GM12878 (cell line): Measurements from ENCODE around the gene COL1A2.

Experiments
- EZH2 ChIP-seq: IDR thresholded peaks from 2 replicates; pipeline ENCODE4 v1.6.1; 2012; ENCODE audit warnings: low read depth, mild to moderate bottlenecking, control low read depth, inconsistent platforms, low read length, borderline replicate concordance; ENCODE audit not compliant: control insufficient read depth
- GABPA ChIP-seq: IDR thresholded peaks from 2 replicates; pipeline ENCODE4 v1.6.1; 2014; ENCODE audit warnings: antibody characterized with exemption, low read depth, mild to moderate bottlenecking, inconsistent platforms
- KDM1A ChIP-seq: fragments of 200-600 bp; sonication (generic); IDR thresholded peaks from 2 replicates; pipeline ENCODE4 v1.6.1; 2016; ENCODE audit warnings: borderline replicate concordance
- NBN ChIP-seq: fragments of 450-650 bp; IDR thresholded peaks from 2 replicates; pipeline ENCODE4 v1.6.1; 2016
- POLR2AphosphoS5 ChIP-seq: IDR thresholded peaks from 2 replicates; pipeline ENCODE4 v1.6.1; 2011; ENCODE audit warnings: mild to moderate bottlenecking, low read length, inconsistent platforms
- YY1 ChIP-seq: IDR thresholded peaks from 2 replicates; pipeline ENCODE4 v1.6.1; 2011; ENCODE audit warnings: low read depth, mild to moderate bottlenecking, low read length
- ZBTB33 ChIP-seq: fragments of 450-650 bp; IDR thresholded peaks from 2 replicates; pipeline ENCODE4 v1.6.1; 2017; ENCODE audit warnings: mild to moderate bottlenecking
- ZNF24 ChIP-seq: fragments of 450-650 bp; IDR thresholded peaks from 2 replicates; pipeline ENCODE4 v1.6.1; 2017; ENCODE audit warnings: antibody characterized with exemption, mild to moderate bottlenecking
- ZNF384 ChIP-seq: IDR thresholded peaks from 2 replicates; pipeline ENCODE4 v1.6.1; 2012; ENCODE audit warnings: low read depth, mild to moderate bottlenecking, low read length, improper control_type of control experiment, borderline replicate concordance
- TF ChIP-seq, protein P1 (sequence below), 3 experiments: IDR thresholded peaks in 2 of 3; conservative IDR thresholded peaks in 1 of 3; 2 replicates each; pipeline ENCODE4 v1.5.1; 2011; ENCODE audit warnings: low read depth in 3 of 3, low read length in 3 of 3, mild to moderate bottlenecking in 3 of 3, control low read depth in 2 of 3, moderate library complexity in 2 of 3, inconsistent platforms in 1 of 3, mixed read lengths in 1 of 3; ENCODE audit not compliant: control insufficient read depth in 2 of 3, insufficient read depth in 1 of 3; ENCODE audit errors: extremely low read depth in 1 of 3
- TF ChIP-seq, protein P2 (sequence below): IDR thresholded peaks from 2 replicates; pipeline ENCODE4 v1.6.1; 2012; ENCODE audit warnings: low read depth, low read length, improper control_type of control experiment

- TF ChIP-seq, protein P1, sequence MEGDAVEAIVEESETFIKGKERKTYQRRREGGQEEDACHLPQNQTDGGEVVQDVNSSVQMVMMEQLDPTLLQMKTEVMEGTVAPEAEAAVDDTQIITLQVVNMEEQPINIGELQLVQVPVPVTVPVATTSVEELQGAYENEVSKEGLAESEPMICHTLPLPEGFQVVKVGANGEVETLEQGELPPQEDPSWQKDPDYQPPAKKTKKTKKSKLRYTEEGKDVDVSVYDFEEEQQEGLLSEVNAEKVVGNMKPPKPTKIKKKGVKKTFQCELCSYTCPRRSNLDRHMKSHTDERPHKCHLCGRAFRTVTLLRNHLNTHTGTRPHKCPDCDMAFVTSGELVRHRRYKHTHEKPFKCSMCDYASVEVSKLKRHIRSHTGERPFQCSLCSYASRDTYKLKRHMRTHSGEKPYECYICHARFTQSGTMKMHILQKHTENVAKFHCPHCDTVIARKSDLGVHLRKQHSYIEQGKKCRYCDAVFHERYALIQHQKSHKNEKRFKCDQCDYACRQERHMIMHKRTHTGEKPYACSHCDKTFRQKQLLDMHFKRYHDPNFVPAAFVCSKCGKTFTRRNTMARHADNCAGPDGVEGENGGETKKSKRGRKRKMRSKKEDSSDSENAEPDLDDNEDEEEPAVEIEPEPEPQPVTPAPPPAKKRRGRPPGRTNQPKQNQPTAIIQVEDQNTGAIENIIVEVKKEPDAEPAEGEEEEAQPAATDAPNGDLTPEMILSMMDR (IDR thresholded peaks at IDR 0.05 in 2 of 3, conservative IDR thresholded peaks at IDR 0.05 in 1 of 3; ENCODE audit: control insufficient read depth in 2 of 3, extremely low read depth in 1 of 3, insufficient read depth in 1 of 3, low read depth in 3 of 3, low read length in 3 of 3), result no peak
- no peak for TF ChIP-seq NBN
- no peak for TF ChIP-seq ZNF384
- TF ChIP-seq ZBTB33, result no peak
- no peak for TF ChIP-seq GABPA
- no peak for TF ChIP-seq POLR2AphosphoS5
- TF ChIP-seq KDM1A, result no peak
- TF ChIP-seq EZH2, result no peak
- no peak for TF ChIP-seq YY1
- TF ChIP-seq, protein P2, sequence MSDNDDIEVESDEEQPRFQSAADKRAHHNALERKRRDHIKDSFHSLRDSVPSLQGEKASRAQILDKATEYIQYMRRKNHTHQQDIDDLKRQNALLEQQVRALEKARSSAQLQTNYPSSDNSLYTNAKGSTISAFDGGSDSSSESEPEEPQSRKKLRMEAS, result no peak
- TF ChIP-seq ZNF24, result no peak
These were observed 30.9 kb downstream of the COL1A2 start for GRCh38 chr7:94425546-94425945.
